Measurements from ENCODE around the gene FRMD5.

Gene FRMD5

GRCh38 chr15:43974852-43975251, 220.2 kb downstream of the FRMD5 start:
- TF ChIP-seq CTCF (IDR thresholded peaks at IDR 0.05; ENCODE audit: low read depth, low read length) (no peak), EZH2phosphoT487 (IDR thresholded peaks at IDR 0.05; ENCODE audit: low read depth) (no peak)
- no peak overlapping the region for H3K9ac ChIP-seq (ENCODE audit: low read length)
- no peaks in the 10 kb centered on the region for H3K36me3 ChIP-seq (replicated peaks; ENCODE audit: low read depth, low read length)

GRCh38 chr15:43969802-43970375, 225.2 kb downstream of the FRMD5 start:
- H3K27me3 ChIP-seq (ENCODE audit: low read depth, low read length), result peaks cover 2% of the 10 kb centered on the region; the same call in 1 of the 2 replicates
- no peaks in the 10 kb centered on the region for H3K4me1 ChIP-seq (ENCODE audit: low read length)
- TF ChIP-seq EZH2phosphoT487 (IDR thresholded peaks at IDR 0.05; ENCODE audit: low read depth), result no peak
- H3K9me3 ChIP-seq (ENCODE audit: insufficient read depth, low read length), result no peaks in the 10 kb centered on the region
- H3K79me2 ChIP-seq (ENCODE audit: low read length), result no peaks in the 10 kb centered on the region
- H3K4me3 ChIP-seq (ENCODE audit: low read length), result no peak overlapping the region
- no peaks in the 10 kb centered on the region for H4K20me1 ChIP-seq (ENCODE audit: insufficient read depth, low read length)
- H3K36me3 ChIP-seq (replicated peaks; ENCODE audit: low read depth, low read length), result no peaks in the 10 kb centered on the region
- H3K4me2 ChIP-seq (ENCODE audit: low read length), result no peak overlapping the region
- no peak overlapping the region for H3K9ac ChIP-seq (ENCODE audit: low read length)
- H2AFZ ChIP-seq (ENCODE audit: low read depth, low read length), result no peak overlapping the region
- no peak overlapping the region for H3K27ac ChIP-seq (ENCODE audit: low read length)

More at GRCh38 chr15:43974852-43975251, 220.2 kb downstream of the FRMD5 start:
- no peaks in the 10 kb centered on the region for H3K79me2 ChIP-seq (ENCODE audit: low read length)
- H3K4me3 ChIP-seq (ENCODE audit: low read length), result no peak overlapping the region
- H3K27me3 ChIP-seq (ENCODE audit: low read depth, low read length), result peaks cover 4% of the 10 kb centered on the region; the same call in 1 of the 2 replicates
- H3K27ac ChIP-seq (ENCODE audit: low read length), result no peak overlapping the region
- H3K4me1 ChIP-seq (ENCODE audit: low read length), result no peaks in the 10 kb centered on the region
- H3K9me3 ChIP-seq (ENCODE audit: insufficient read depth, low read length), result no peaks in the 10 kb centered on the region
- no peak overlapping the region for H3K4me2 ChIP-seq (ENCODE audit: low read length)
- no peaks in the 10 kb centered on the region for H4K20me1 ChIP-seq (ENCODE audit: insufficient read depth, low read length)
- no peak overlapping the region for H2AFZ ChIP-seq (ENCODE audit: low read depth, low read length)

- Histone ChIP-seq H3K27ac (ENCODE audit: low read length) (no peak overlapping the region), H3K79me2 (ENCODE audit: low read length) (no peaks in the 10 kb centered on the region), H3K4me3 (ENCODE audit: low read length) (no peak overlapping the region), H3K9ac (ENCODE audit: low read length) (no peak overlapping the region), H3K9me3 (ENCODE audit: insufficient read depth, low read length) (no peaks in the 10 kb centered on the region; the same call in 1 of the 2 replicates), H3K36me3 (replicated peaks; ENCODE audit: low read depth, low read length) (no peaks in the 10 kb centered on the region), H3K4me2 (ENCODE audit: low read length) (no peak overlapping the region), H2AFZ (ENCODE audit: low read depth, low read length) (no peak overlapping the region), H4K20me1 (ENCODE audit: insufficient read depth, low read length) (no peaks in the 10 kb centered on the region), H3K4me1 (ENCODE audit: low read length) (no peaks in the 10 kb centered on the region), H3K27me3 (ENCODE audit: low read depth, low read length) (no peaks in the 10 kb centered on the region)
- TF ChIP-seq EZH2phosphoT487 (IDR thresholded peaks at IDR 0.05; ENCODE audit: low read depth) (no peak), CTCF (IDR thresholded peaks at IDR 0.05; ENCODE audit: low read depth, low read length) (no peak)
These were observed 226.5 kb downstream of the FRMD5 start for GRCh38 chr15:43968551-43968950.

- Histone ChIP-seq H3K36me3 (replicated peaks; ENCODE audit: low read depth, low read length) (no peaks in the 10 kb centered on the region), H3K79me2 (ENCODE audit: low read length) (no peaks in the 10 kb centered on the region), H3K9me3 (ENCODE audit: insufficient read depth, low read length) (no peaks in the 10 kb centered on the region; the same call in 1 of the 2 replicates), H3K4me1 (ENCODE audit: low read length) (no peaks in the 10 kb centered on the region), H3K27ac (ENCODE audit: low read length) (no peak overlapping the region), H3K4me3 (ENCODE audit: low read length) (no peak overlapping the region), H3K4me2 (ENCODE audit: low read length) (no peak overlapping the region), H2AFZ (ENCODE audit: low read depth, low read length) (no peak overlapping the region), H4K20me1 (ENCODE audit: insufficient read depth, low read length) (no peaks in the 10 kb centered on the region), H3K9ac (ENCODE audit: low read length) (no peak overlapping the region), H3K27me3 (ENCODE audit: low read depth, low read length) (no peaks in the 10 kb centered on the region)
- TF ChIP-seq EZH2phosphoT487 (IDR thresholded peaks at IDR 0.05; ENCODE audit: low read depth) (no peak), CTCF (IDR thresholded peaks at IDR 0.05; ENCODE audit: low read depth, low read length) (no peak)
These were observed 228.4 kb downstream of the FRMD5 start for GRCh38 chr15:43966646-43967045.

Measured in OCI-LY3 (cell line).